Retinal pigment epithelial cell (primary cell): ENCODE results near the gene MAP3K2.

ENCODE experiments used
- DNase-seq: peaks from one replicate; pipeline ENCODE4 v3.0.0-alpha.2; 2010; ENCODE audit warnings: low read depth
- H3K4me3 ChIP-seq: 2 replicates; pipeline ENCODE4 v1.5.1; 2011; ENCODE audit warnings: mild to moderate bottlenecking, low read length, control low read depth, moderate library complexity
- CTCF ChIP-seq: conservative IDR thresholded peaks from 2 replicates; pipeline ENCODE4 v1.5.1; 2011; ENCODE audit warnings: low read depth, low read length, control low read depth, inconsistent platforms

The MAP3K2 gene

GRCh38 chr2:127386246-127386645, 1.5 kb downstream of the MAP3K2 start:
- DNase-seq: no peak
- peak overlapping the region; percentile 93 for H3K4me3 ChIP-seq
- no peak for TF ChIP-seq CTCF

GRCh38 chr2:127384529-127384928, 3.2 kb downstream of the MAP3K2 start:
- H3K4me3 ChIP-seq: no peak overlapping the region
- no peak for DNase-seq
- no peak for TF ChIP-seq CTCF

GRCh38 chr2:127382831-127383230, 4.9 kb downstream of the MAP3K2 start:
- H3K4me3 ChIP-seq: no peak overlapping the region
- no peak for DNase-seq
- no peak for TF ChIP-seq CTCF

- no peak for DNase-seq
- TF ChIP-seq CTCF: no peak
- H3K4me3 ChIP-seq: no peak overlapping the region
Observed at GRCh38 chr2:127381762-127382161, 6.0 kb downstream of the MAP3K2 start.

GRCh38 chr2:127379712-127380355, 7.9 kb downstream of the MAP3K2 start:
- no peak overlapping the region for H3K4me3 ChIP-seq
- TF ChIP-seq CTCF: no peak
- DNase-seq: no peak

GRCh38 chr2:127378720-127379119, 9.1 kb downstream of the MAP3K2 start:
- TF ChIP-seq CTCF: no peak
- no peak overlapping the region for H3K4me3 ChIP-seq
- DNase-seq: no peak

- H3K4me3 ChIP-seq: no peak overlapping the region
- no peak for DNase-seq
- TF ChIP-seq CTCF: no peak
Observed at GRCh38 chr2:127377262-127377661, 10.5 kb downstream of the MAP3K2 start.
